Hepatic stellate cell (primary cell): Measurements from ENCODE around the gene RAB12.
A peak's percentile ranks its signal among the peaks of the same experiment; 100 is the strongest.
"Not testable (repeated sequence)": the region's sequence is repeated elsewhere in the genome, so short reads cannot be mapped to it uniquely, and the experiment has no call there.

Source experiments
- DNase-seq: peaks from one replicate; pipeline ENCODE4 v3.0.0; 2011; ENCODE audit warnings: low spot score

The RAB12 gene

GRCh38 chr18:8611916-8612576 lies 2.8 kb downstream of the RAB12 start:
- no peak for DNase-seq

- DNase-seq: no peak
Measured at GRCh38 chr18:8614875-8615274, 5.6 kb downstream of the RAB12 start.

GRCh38 chr18:8615397-8616027 lies 6.3 kb downstream of the RAB12 start:
- DNase-seq: peak; percentile 95

- no peak for DNase-seq
Measured at GRCh38 chr18:8616028-8616401, 6.8 kb downstream of the RAB12 start.

GRCh38 chr18:8617907-8618306 lies 8.7 kb downstream of the RAB12 start:
- DNase-seq: no peak

GRCh38 chr18:8619041-8619440 lies 9.8 kb downstream of the RAB12 start:
- DNase-seq: no peak

GRCh38 chr18:8619835-8620577 lies 10.8 kb downstream of the RAB12 start:
- no peak for DNase-seq

- DNase-seq: no peak
Measured at GRCh38 chr18:8620845-8621244, 11.6 kb downstream of the RAB12 start.

- not testable (repeated sequence) for DNase-seq
Measured at GRCh38 chr18:8622625-8623024, 13.4 kb downstream of the RAB12 start.

GRCh38 chr18:8623549-8624106 lies 14.4 kb downstream of the RAB12 start:
- DNase-seq: no peak

- DNase-seq: no peak
Measured at GRCh38 chr18:8625461-8626092, 16.3 kb downstream of the RAB12 start.

GRCh38 chr18:8626414-8627106 lies 17.3 kb downstream of the RAB12 start:
- DNase-seq: no peak

GRCh38 chr18:8627107-8627472 lies 17.9 kb downstream of the RAB12 start:
- no peak for DNase-seq

GRCh38 chr18:8627540-8627939 lies 18.3 kb downstream of the RAB12 start:
- DNase-seq: no peak

GRCh38 chr18:8629602-8630001 lies 20.4 kb downstream of the RAB12 start:
- DNase-seq: no peak

GRCh38 chr18:8630546-8630945 lies 21.3 kb downstream of the RAB12 start:
- DNase-seq: no peak

GRCh38 chr18:8631265-8631664 lies 22.0 kb downstream of the RAB12 start:
- no peak for DNase-seq

GRCh38 chr18:8632386-8632785 lies 23.1 kb downstream of the RAB12 start:
- no peak for DNase-seq

- no peak for DNase-seq
Measured at GRCh38 chr18:8634508-8634907, 25.3 kb downstream of the RAB12 start.

GRCh38 chr18:8635087-8635486 lies 25.9 kb downstream of the RAB12 start:
- DNase-seq: no peak

GRCh38 chr18:8639762-8640161 lies 30.5 kb downstream of the RAB12 start:
- no peak for DNase-seq

GRCh38 chr18:8643326-8643878 lies 34.2 kb downstream of the RAB12 start:
- no peak for DNase-seq
